ENCODE data around the gene BANF2.

The BANF2 gene

DNA sequence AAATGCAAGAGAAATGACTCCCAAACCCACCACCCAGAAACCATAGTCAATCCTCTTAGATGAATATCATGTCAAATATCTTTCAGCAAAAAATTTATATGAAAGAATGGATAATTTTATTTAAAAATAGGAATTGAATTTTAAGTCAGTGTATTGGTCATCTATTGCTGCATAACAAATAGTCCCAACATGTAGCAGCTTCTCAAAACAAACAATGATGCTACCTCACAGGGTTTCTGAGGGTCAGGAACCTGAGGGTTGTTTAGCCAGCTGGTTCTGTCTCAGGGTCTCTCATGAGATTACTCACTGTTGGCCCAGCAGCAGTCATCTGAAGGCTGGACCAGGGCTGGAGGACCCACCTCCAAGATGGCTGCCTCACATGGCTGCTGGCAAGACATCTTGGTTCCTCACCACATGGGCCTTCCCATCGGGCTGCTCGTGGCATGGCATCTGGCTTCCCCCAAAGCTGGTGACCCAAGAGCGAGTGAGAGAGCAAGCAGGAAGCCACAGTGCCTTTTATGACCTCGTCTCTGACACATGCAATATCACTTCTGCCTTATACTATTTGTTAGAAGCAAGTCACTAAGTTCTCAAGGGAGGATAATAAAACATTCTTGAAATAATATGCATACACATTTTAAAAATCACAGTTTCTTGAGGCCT is 36.3 kb downstream of the BANF2 start:
- FAIRE-seq, result no peak

DNA sequence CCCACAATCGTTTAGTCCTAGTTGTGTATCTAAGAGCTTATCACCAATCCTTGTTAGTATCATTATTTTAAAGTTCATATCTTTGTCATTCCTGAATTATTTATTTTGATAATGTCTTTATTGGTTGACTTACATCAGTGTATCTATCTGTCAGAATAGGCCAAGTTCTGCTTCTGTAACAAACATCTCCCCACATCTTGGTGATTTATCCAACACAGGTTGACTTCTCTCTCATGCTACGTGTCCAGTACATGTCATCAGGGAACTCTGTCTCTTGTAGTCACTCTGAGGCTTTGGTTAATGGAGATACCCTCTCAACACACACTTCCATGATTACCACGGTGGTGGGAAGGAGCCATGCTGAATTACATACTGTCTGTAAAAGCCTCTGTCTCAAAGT is 38.4 kb downstream of the BANF2 start:
- no peak for FAIRE-seq

DNA sequence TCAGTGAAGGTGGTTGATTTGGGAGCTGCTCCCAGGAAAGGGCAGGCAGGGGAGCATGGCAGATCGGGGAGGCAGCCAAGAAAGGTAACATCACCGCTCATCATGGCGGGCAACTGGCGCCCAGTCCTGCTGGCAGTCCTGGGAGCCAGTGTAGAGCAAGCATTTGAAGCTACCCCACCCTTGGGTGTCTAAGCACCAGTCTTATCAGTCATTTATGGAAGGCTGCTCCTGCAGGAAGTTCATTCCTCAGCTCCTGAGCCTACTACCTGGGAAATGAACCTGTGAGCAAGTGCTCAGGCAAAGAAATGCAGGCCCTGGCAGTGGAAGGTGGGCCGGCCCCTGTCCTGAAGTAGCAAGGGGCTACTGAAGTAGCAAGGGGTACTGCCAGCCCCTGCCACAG is 41.5 kb downstream of the BANF2 start:
- no peak for FAIRE-seq

DNA sequence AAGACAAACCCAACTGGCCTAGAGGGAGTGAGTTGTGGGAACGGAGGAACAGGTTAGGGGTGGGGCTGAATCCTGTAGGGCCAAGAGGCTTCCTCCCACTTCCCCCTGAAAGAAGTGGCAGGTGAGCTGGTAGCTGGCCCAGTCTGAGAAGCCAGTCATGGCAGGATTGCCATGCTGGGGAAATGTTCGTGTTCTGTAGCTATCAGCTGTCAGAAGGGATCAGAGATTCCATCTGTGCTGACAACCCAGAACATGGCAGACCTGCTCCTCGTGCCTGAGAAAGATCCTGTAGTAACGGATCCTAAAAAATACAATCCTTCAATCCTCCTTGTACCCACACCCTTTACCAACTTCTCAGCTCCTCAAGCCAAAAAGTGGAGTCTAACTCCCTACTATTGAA is 43.0 kb downstream of the BANF2 start:
- no peak for FAIRE-seq

DNA sequence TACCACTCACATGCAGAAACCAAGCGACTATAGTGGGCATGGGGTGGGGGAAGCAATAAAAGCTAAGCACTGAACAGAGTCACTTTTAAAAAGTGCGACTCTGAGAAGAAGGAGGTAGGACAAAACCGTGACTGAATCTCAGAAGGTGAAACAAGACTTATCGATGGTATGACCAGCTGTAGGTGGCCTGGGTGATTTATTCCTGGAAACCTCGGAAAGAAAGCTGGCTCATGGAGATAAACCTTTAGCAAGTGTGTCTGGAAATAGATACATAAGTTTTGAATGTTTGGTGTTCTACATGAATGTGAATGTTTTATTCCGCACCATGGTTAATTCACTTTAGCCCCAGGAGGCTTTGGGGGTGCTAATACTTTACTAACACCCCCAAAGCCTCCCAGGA is 43.9 kb downstream of the BANF2 start:
- FAIRE-seq, result no peak

DNA sequence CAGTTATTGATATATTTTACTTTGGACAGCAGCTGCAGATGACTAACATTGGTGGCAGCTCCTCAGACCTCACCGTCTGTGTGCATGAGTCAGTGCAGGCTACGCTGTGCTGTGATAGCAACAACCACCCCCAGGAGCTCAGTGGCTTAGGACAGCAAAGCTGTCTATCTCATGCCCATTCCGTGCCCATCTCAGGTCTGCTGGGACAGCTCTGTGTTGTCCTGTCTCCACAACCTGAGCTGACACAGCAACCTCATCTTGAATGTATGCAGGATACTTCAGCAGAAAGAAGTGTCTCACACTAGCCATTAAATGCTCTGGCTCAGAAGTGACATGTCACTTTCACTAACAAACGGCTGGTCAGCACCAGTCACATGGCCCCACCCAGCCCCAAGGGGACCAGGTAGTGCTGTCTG is 47.7 kb downstream of the BANF2 start:
- FAIRE-seq, result no peak

DNA sequence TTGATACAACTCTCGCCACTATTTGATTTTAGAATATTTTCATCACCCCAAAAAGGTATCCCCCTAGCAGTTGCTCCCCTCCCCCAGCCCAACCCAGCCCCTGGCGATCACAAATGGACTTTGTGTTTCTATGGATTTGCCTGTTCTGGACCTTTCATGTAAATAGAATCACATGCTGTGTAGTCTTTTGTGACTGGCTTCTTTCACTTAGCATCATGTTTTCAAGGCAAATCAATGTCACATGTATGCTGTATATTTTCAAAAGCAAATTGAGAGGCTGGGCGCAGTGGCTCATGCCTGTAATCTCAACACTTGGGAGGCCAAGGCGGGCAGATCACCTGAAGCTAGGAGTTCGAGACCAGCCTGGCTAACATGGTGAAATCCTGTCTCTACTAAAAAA is 48.5 kb downstream of the BANF2 start:
- no peak for FAIRE-seq

DNA sequence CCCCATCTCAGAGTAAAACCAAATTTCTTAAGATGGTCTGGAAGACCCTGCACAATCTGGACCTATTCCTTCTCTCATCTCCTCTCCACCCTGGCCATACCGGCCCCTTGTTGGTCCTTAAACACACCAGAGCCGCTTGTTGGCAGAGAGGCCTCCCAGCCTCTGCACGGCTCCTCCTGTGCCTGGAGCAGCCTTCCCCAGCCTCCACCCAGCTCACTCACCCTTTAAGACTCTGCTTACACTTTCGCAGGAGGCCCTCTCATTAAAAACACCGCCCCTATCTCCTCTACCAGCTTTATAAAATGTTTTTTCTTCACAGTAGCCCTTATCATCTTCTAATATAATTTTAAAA is 49.8 kb downstream of the BANF2 start:
- FAIRE-seq, result no peak

DNA sequence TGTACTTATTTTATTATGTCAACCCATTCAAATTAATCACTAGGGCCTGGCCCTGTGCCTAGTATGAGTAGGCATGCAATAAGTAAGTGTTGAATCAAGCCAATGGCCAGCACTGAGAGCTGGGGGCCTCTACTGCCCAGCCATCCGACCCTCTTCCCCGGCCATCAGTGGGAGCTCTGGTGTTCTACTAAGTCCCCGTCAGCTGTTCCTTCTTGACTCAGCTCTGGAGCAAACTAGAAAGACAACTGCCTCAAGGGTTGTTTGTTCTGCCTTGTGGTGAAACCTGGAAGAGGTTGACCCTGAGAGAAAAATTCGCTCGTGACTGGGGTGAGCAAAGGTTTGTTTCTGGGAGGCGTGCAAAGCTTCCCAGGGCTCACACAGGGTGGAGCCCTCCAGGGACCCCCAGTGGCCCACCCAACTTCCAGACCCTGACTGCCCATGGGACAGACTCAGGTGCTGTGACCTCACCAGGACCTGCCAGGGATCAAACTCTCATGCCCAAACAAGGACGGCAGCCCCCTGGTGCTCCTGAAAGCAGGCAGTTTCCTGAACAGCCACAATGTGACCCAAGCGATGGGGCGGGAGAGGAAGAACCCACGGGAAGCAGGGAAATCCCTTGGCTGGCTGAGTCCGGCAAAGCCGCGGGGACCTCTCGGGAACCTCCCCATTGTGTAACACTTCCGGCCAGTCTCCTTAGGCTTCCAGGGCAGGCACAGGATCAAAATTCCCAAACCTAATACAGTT is 50.4 kb downstream of the BANF2 start:
- no peak for FAIRE-seq

DNA sequence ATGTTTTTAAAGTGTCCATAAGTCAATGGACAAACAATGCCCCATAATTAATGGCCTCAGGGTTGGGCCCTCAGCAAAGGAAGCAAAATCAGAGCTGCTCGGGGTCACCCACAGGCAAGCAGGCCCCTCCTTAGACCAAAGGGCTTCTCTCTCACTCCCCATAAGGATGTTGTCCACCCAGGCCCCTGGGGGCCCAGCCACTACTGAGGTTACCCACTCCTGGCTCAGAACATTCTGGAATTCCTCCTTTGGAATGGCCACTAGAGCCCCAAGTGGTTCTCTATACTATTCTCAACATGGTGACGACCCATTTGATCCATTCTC is 50.9 kb downstream of the BANF2 start:
- FAIRE-seq, result no peak

DNA sequence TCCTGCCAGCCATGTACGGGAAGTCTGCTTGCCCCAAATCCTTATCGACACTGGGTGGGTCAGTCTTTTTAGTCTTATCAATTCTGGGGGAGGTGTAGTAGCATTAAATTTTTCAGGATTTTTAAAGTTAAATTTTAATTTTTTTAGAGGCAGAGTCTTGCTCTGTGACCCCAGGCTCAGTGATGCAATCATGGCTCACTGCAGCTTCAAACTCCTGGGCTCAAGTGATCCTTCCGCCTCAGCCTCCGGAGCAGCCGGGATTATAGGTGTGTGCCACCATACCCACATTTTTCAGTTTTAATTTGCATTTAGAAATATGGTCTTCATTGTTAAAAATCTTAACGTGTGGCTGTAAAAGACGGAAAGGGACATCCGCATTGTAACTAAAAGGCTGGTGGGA is 51.9 kb downstream of the BANF2 start:
- no peak for FAIRE-seq

DNA sequence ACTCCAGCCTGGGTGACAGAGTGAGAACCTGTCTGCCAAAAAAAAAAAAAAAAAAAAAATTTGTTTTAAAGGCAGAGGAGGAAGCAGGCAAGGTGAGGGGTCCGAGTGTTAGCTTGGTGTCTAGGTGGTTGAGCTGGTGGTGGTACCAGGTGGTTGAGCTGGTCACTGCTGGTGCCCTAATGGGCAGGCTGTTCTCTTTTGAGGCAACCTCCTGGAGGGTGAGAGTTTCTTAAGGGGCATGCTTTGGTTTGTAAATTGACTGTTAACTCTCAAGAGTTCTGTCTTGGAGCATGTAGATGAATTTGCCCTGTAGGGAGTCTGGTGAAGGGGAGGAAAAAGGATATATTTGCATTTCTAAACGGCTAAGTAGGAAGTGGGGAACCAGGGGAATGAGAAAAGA is 52.7 kb downstream of the BANF2 start:
- no peak for FAIRE-seq

DNA sequence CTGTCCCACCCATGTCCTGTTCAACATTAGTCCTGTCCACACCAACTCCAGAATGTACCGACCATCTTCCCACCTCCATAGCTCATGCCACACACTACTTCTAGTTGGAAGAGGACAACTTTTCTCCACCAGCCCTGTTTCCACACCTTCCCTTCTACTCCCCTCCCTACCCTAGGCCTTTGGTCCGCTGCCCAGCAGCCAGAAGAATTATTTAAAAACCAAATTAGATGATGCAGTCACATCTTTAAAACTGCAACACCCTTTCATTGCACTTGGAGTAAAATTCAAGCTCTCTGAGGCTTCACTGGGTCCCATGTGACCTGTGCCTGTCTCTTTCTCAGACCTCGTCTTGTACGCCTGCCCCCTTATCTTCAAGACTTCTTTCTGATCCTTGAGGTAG is 53.8 kb downstream of the BANF2 start:
- no peak for FAIRE-seq

DNA sequence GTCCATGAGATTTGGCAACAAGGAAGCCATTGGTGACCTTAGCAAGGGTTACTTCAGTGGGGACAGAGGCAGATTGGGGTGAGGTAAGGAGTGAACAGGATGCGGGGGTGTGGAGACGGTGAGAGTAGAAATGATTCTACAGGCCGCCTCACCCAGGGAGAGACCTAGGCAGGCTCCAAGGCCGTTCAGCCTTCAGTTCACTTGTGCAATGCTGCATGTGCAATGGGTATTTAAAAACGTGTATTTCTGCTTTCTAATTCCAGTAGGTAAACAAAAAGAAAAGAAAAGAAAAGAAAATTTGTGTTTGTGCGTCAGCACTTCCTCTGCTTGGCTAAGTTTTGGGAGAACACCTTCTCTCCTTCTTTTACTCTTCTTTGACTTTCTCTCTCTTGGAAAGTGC is 56.8 kb downstream of the BANF2 start:
- no peak for FAIRE-seq

DNA sequence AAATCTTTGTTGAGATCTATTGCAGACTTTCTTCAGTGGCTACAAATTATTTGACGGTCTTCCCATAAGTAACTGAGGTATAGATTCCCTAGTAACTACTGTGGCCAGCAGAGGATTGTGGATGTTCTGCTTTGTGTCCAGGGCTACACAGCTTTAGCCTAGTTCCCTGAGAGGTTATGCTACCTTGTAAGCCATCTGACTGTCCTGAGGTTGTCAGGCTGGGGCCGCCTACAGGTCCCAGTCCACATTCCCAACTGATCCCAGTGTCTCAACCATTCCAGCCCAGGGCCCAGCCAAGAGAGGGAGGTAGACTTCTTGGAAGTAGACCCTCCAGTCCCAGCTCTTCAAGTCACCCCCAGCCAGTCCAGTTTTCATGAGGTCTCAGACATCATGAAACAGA is 57.7 kb downstream of the BANF2 start:
- no peak for FAIRE-seq

DNA sequence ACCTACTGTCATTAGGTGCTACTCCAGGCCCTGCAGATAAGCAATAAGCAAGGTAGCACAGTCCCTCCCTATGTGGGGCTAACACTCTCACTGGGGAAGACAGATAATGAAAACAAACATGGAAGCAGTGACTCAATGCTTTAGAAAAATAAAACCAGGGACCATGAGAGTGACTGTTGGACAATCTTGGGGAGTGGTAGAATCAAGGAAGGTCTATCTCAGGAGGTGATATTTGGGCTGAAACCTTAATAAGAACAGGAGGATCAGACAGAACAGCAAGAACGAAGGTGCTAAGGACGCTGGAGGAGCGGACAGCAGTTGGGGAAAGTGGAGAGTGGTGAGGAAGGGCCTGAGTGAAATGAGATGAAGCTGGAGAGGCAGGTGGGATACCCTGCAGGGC is 58.2 kb downstream of the BANF2 start:
- FAIRE-seq, result no peak

DNA sequence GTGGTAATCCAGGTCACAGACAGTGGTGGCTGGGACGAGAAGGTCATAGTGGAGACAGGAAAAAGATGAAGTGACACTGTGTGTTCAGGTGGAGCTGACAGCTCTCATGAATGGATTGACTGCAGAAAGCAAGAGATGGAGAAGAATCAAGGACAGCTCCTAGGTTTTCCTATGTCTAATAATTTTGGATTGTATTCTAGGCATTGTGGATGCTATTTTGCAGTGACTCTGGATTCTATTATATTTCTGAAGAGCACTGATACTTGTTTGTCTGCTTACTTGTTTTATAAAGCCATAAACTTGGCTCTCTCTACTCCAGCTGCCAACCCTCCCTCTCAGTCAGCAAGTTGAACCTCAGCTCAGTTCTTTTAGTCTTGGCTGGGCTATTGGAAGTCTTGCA is 58.7 kb downstream of the BANF2 start:
- no peak for FAIRE-seq

DNA sequence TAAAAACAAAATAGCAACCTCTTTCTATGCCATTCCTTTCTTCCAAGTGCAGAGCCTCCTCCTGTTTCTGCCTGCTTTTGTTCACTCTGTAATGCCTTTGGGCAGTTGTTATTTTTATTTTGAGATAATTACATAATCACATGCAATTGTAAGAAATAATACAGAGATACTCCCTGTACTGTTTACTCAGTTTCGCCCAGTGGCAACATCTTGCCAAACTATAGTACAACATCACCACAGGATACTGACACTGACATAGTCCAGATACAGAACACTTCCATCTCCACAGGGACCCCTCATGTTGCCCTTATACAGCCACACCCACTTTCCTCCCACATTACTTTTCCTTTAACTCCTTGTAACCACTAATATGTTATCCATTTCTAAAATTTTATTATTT is 59.7 kb downstream of the BANF2 start:
- FAIRE-seq, result no peak

DNA sequence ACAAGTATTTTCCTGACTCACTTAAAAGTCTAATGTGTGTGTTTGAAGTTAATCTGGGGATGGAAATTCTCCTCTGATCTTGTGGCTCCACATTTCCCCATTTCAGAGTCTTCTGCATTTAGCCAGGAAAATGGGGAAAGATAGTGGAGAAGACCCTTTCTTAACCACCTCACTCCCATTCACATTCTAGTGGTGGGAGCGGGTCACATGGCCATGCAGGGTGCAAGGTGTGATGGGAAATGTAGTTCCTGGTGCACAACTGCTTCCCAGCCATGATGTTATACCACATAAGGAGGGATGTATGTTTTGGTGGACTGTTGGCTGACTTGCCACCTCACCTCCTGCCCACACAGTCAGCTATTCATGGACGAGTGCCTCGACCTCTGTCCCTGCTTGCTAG is 61.8 kb downstream of the BANF2 start:
- no peak for FAIRE-seq

DNA sequence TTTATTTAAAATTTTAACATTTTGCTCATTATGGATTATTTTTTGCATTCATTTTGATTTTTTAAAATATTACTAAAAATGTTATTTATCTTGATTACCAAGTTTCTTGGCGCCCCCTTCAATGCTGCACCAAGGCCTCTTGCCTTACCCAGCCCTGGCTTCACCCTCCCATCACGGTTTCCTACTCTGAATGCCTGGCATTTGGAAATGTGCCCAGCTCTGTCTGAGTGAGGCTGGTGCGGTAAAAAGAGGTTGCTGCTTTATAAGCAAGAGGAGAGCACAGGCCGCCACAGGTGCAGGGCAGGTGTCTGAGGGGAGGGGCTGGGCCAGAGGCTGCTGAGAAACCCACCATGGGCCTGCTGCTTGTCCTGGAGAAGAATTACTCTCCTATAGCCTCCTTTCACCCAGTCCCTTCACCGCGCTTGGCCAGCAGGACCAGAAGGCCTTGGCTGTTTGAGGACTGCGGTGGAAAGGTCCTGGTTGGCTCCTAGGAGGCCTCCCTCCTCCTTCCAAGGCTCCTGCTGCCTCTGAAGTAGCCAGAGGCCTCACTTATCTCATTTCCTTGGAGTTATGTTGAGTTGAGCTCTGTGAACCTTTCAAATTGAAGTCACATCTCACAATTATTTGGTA is 62.6 kb downstream of the BANF2 start:
- FAIRE-seq, result no peak

DNA sequence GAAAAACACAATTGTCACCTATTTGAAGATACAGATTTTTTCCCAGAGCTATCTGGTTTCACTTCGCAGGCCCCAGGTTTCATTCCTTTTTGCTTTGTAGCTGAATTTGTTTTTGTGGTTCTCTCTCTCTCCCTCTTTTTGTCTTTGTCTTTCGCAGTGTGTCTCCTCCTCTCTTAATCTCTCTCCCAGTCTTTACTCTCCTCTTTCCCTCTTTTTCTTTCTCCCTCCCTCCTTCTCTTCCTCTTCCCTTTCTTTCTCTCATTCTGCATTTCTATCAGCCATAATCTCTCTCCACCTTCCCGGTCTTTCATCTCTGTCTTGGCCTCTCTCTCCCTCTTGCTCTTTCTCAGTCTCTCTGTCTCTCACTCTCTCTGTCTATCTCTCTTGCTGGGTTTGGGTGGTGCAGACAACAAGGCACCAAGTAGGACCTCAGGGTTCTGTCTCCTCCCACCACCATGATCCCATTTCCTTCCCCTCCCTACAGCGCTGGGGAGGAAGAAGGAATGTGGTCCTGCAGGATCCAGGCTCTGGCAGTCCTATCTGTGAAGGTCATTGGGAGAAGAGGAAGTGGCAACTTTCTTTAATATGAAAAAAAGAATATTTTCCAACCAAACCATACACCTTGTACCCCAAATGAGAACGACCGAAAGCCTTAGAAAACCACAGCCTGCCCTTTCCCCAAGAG is 63.2 kb downstream of the BANF2 start:
- FAIRE-seq, result no peak

DNA sequence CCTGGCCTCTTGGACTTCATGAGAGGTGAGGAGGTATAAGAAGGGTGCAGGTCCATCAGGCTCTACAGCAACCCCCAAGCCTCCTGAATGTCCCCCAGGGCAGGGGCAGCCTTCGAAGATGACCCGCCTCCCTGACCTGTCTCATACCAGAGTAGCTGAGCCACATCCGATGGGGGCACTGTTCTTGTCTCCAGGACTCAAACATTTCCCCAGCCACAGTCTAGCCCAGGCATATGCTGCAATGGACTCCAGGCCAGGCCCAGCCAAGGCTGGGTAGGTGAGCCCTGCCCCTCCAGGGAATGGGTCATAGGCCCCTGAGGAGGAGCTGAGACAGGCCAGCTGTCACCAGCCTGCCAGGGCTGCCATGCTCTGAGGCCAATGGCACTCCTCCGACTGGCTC is 65.3 kb downstream of the BANF2 start:
- no peak for FAIRE-seq

DNA sequence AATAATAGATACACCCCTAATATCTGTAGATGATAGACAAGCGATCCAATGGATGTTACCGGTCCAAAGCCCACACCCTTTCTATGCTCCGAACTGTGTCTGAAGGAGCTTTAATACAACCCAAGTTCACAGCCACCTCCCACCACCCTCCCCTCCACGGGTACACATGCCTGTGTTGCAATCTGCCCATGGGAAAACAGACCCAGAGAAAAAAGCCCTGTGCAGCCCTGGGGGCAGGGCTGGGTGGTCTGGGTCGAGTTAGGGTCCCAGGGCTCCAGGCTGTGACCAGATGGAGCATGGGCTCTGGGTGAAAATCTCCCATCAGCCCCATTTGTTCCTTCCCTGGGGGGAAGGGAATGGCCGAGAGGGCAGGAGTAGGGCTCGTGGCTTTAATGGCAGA is 65.8 kb downstream of the BANF2 start:
- FAIRE-seq, result no peak

DNA sequence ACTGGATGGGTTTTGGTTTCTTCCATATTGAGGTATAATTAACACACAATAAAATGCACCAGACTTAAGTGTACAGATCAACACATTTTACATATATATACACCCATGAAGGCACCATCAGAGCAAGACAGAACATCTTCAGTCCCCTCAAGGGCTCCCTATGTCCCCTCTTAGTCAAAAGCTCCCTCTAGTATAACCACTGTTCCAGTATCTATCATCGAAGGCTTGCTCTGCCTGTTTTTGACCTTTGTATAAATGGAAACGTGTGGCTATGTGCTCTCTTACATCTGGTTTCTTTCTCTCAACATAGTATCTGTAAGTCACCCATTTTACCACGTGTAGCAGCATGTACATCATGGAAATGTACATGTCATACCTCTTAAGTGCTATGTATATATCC is 66.5 kb downstream of the BANF2 start:
- FAIRE-seq, result no peak

Measured in TTC549 (cell line).